GM21381 (cell line): ENCODE measurements around the gene NDUFB7.
"Not testable (repeated sequence)": the region's sequence is repeated elsewhere in the genome, so short reads cannot be mapped to it uniquely, and the experiment has no call there.

Experiments used
- ATAC-seq: cut with Tn5 transposase; IDR thresholded peaks from one replicate; pipeline ENCODE4 v1.9.1; 2021; ENCODE audit warnings: mild to moderate bottlenecking, moderate library complexity; ENCODE audit not compliant: unreplicated experiment

Gene NDUFB7

GRCh38 chr19:14571695-14572490, at the start of gene NDUFB7:
TSS of gene NDUFB7 (minus strand) at chr19:14572066. CDS start at chr19:14572000, 66 bp downstream.
- ATAC-seq, result peak; percentile 82

- no peak for ATAC-seq
Observed at GRCh38 chr19:14619404-14619803, 47.5 kb upstream of the NDUFB7 start.

- ATAC-seq, result no peak
Observed at GRCh38 chr19:14616407-14616806, 44.5 kb upstream of the NDUFB7 start.

- ATAC-seq, result no peak
Observed at GRCh38 chr19:14615623-14616022, 43.8 kb upstream of the NDUFB7 start.

GRCh38 chr19:14614099-14614412, 42.2 kb upstream of the NDUFB7 start:
- ATAC-seq, result peak; percentile 61

GRCh38 chr19:14613399-14614098, 41.7 kb upstream of the NDUFB7 start:
- not testable (repeated sequence) for ATAC-seq

- ATAC-seq, result no peak
Observed at GRCh38 chr19:14612657-14613056, 40.8 kb upstream of the NDUFB7 start.

- ATAC-seq, result not testable (repeated sequence)
Observed at GRCh38 chr19:14612242-14612641, 40.4 kb upstream of the NDUFB7 start.

GRCh38 chr19:14611051-14611450, 39.2 kb upstream of the NDUFB7 start:
- no peak for ATAC-seq

- ATAC-seq, result no peak
Observed at GRCh38 chr19:14606627-14607026, 34.8 kb upstream of the NDUFB7 start.

GRCh38 chr19:14603990-14604387, 32.1 kb upstream of the NDUFB7 start:
- peak; percentile 85 for ATAC-seq

- no peak for ATAC-seq
Observed at GRCh38 chr19:14599548-14600147, 27.8 kb upstream of the NDUFB7 start.

- ATAC-seq, result no peak
Observed at GRCh38 chr19:14595558-14595957, 23.7 kb upstream of the NDUFB7 start.

GRCh38 chr19:14589433-14589832, 17.6 kb upstream of the NDUFB7 start:
- not testable (repeated sequence) for ATAC-seq

GRCh38 chr19:14585187-14585586, 13.3 kb upstream of the NDUFB7 start:
- peak; percentile 66 for ATAC-seq

- ATAC-seq, result not testable (repeated sequence)
Observed at GRCh38 chr19:14584372-14584771, 12.5 kb upstream of the NDUFB7 start.

GRCh38 chr19:14582894-14583340, 11.1 kb upstream of the NDUFB7 start, which contains the start of gene CLEC17A:
TSS of gene CLEC17A (plus strand) at chr19:14583084. CDS start at chr19:14583161, 77 bp downstream.
- ATAC-seq, result peak; percentile 33

- ATAC-seq, result no peak
Observed at GRCh38 chr19:14580623-14581237, 8.9 kb upstream of the NDUFB7 start.

GRCh38 chr19:14577885-14578427, 6.1 kb upstream of the NDUFB7 start:
- ATAC-seq, result no peak

GRCh38 chr19:14577264-14577663, 5.4 kb upstream of the NDUFB7 start:
- no peak for ATAC-seq

GRCh38 chr19:14576363-14576762, 4.5 kb upstream of the NDUFB7 start:
- no peak for ATAC-seq
